Activated T-helper 9 cell treated with anti-CD3 and anti-CD28 coated beads, Interleukin-2, amount 50 U/mL, for 16 hours (primary cell): ENCODE results near the gene MUSTN1.

Source experiments
- DNase-seq: peaks from one replicate; pipeline ENCODE4 v3.0.0-alpha.2; 2020; ENCODE audit warnings: low read depth

Gene MUSTN1

GRCh38 chr3:52801839-52802238 is 33.0 kb downstream of the MUSTN1 start:
- DNase-seq, result no peak

GRCh38 chr3:52800079-52800478 is 34.7 kb downstream of the MUSTN1 start:
- DNase-seq, result no peak

DNA sequence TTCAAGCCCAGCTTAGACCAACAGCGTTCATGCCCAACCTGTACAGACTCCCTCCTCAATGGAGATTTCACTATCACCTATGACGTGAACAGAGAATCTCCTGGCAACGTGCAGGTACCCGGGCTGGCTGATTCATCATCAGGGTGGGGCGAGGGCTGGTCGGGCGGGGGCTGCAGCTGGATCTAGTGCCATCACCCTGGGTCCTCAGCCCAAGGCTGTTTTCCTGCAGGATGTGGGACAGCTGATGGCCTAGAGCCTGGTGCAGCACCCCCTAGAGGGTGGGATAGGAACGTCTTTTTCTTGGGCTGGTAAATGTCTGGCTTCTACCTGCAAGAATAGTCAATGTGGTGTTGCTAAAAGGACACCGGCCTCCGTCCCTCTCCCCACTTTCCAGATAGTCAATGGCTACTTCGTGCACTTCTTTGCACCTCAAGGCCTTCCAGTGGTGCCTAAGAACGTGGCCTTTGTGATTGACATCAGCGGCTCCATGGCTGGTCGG is 35.8 kb downstream of the MUSTN1 start:
- DNase-seq, result no peak

DNA sequence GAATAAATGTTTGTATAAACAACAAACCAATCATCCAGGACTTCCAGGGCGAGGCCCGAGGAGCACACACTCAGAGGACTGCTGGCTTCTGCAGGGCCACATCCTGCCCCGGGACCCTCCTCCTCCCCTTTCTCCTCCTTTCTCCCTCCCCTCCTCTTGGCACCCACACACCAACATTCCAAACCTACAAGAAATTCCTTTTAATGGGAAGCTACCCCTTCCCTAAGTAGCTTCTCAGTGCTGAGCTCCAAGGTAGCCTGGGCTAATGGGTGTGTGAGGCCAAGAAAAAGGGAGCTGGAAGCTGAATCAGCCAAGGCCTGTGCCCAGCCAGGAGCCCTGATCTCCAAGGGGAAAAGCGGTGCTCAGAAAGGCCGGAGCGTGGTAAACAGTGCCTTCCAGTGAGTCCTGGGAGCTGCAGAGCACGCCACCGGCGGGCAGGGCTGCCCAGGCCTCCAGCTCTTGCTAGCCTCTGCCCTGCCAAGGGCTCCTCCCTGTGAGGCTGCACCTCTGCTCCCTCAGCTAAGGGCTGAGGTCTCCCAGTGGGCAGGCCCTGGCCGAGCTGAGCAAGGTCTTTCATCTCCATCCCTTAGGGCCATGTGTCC is 36.3 kb downstream of the MUSTN1 start:
- DNase-seq, result no peak

DNA sequence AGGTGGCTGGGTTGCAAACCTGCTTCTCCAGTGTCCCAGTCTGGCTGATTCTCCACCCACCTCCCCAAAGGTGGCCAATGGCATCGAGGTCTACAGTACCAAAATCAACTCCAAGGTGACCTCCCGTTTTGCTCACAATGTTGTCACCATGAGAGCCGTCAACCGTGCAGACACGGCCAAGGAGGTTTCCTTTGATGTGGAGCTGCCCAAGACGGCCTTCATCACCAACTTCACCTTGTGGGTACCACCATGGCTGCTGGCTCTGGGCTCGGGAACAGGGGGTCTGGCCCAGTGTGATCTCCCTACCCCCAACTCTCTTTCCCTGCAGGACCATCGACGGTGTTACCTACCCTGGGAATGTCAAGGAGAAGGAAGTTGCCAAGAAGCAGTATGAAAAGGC is 38.4 kb downstream of the MUSTN1 start:
- DNase-seq, result no peak

- DNase-seq, result no peak
Measured at GRCh38 chr3:52795298-52795900, 39.4 kb downstream of the MUSTN1 start.

- DNase-seq, result no peak
Measured at GRCh38 chr3:52794612-52795099, 40.2 kb downstream of the MUSTN1 start, which contains the start of gene ITIH3. Gene ITIH3, plus strand, starts transcription at chr3:52794796. Its CDS starts 8 bp downstream, at chr3:52794804.

- DNase-seq, result no peak
Measured at GRCh38 chr3:52793702-52794611, 40.9 kb downstream of the MUSTN1 start.

DNA sequence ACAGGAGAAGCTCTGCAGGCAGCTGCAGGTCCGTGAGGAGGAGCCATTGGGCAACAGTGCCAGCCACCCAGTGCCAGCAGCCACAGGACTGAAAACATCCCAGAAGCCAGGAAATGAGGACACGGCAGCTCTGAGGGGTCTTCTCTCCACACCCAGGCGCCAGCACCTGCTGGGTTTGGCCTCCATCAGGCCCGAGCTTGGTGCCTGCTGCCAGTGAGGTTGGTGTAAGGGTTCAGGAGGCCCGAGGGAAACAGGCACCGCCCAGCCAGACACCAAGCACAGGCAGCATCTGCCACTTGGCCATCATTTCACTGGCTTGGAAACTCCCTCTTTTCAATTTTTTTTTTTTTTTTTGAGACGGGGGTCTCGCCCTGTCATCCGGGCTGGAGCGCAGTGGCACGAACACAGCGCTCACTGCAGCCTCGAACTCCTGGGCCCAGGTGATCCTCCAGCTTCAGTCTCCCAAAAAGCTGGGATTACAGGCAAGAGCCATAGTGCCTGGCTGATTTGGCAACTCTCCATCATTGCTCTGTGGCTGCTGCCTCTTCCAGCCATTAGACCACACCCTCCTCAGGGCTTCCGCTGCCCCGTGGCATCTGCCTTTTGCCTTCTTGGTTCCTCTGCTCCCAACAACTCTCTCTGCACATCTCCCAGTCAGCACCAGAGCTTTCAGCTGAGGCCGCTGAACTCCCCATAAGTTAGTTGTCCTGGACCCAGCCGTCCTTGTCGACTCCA is 41.7 kb downstream of the MUSTN1 start:
- DNase-seq, result no peak

DNA sequence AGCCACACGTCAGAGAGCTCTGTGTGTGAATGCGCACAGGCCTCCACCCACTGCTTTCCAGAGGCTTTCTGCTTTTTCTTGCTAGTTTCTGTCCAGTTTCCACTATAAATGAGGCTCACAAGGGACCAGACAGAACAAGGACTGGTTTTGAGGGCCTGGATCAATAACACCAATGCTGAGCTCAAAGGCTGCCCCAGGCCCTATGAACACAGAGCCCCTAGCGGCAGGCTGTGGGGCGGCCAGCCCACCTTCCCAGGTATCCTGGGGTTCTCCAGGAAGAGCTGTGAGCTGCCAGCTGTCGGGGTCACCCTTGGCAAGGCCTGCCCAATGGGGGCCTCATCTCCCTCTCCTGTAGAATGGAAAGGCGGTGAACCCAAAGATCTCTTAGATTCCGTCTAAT is 42.4 kb downstream of the MUSTN1 start:
- DNase-seq, result no peak

- DNase-seq, result no peak
Measured at GRCh38 chr3:52791928-52792327, 42.9 kb downstream of the MUSTN1 start.

- no peak for DNase-seq
Measured at GRCh38 chr3:52791366-52791765, 43.5 kb downstream of the MUSTN1 start.

DNA sequence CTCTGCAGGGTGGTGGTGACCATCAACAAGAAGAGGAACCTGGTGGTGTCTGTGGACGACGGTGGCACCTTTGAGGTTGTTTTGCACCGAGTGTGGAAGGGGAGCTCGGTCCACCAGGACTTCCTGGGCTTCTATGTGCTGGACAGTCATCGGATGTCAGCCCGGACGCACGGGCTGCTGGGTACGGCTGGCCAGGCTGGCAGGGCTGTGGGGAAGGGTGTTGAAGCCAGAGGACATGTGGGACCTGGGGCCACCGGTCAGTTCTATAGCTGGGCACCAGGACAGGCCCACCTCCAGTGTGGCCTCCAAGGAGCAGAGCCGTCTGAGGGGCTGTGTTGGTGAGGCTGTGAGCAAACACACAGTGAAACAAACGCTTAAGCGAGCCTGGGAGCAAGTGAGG is 44.1 kb downstream of the MUSTN1 start:
- no peak for DNase-seq

GRCh38 chr3:52790337-52790736 is 44.5 kb downstream of the MUSTN1 start:
- DNase-seq, result no peak

DNA sequence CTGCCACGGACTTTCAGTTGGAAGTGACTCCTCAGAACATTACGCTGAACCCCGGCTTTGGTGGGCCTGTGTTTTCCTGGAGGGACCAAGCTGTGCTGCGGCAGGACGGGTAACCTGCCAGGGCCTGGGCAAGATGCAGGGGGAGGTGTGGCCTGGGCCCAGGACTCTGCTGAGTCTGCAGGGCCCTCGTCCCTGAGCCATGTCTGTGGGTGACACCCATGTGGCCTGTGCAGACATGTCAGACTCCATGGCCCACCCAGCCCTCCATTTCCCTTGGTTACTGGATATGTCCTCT is 45.1 kb downstream of the MUSTN1 start:
- no peak for DNase-seq

- no peak for DNase-seq
Measured at GRCh38 chr3:52788890-52789745, 45.7 kb downstream of the MUSTN1 start.

DNA sequence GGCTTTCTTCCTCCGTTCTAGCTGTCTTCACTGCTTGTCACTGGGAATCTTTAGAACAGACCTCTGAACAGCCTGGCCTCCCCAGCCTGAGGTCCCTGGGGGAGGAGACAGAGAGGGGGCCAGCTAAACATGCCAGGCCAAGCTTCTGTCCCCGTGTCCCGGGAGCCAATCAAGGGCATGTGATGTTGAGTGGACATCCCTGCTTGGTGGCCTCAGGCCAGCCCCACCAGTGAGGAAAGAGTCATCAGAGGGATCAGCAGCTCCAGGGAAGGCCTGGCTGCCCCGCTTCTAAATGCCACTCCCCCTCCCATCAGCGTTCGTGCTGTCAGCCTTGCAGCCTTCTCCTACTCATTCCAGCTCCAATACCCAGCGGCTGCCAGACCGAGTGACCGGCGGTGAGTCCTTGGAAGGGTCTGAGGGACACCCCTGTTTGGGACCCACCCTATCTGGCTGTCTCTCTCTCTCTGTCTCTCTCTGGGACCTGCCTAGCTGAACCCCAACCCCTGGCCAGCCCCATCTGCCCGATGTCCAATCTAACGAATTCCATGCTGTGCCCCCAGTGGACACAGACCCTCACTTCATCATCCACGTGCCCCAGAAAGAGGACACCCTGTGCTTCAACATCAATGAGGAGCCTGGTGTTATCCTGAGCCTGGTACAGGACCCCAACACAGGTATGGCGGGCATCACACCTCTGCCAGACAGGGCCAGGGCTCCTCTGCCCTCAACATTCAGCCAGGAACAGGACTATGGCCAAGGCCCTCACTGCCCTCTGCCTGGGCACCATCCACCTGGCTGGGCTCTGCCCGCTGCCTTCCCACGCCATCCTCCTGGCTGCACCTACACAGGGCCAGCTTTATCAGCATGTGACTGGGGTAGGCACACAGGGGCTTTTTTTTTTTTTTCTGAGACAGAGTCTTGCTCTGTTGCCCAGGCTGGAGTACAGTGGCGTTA is 46.9 kb downstream of the MUSTN1 start:
- no peak for DNase-seq

DNA sequence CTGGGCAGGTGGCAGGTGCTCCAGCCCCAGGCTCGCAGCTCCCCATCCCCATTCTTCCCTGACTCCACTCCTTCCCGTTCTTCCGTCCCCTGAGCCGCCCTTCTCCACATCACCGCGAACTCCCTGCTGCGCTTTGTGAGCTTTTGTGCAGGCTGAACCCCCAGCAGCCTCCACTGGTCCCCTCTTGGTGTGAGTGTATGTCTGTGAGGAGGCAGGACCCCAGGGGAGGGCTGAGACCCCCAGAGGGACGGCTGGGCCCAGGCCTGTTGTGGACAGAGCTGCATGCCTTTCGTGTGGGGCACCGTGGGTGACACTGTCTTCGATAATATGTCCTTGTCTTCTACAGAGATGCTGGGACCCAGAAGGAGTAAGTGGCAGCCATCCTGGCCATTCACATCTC is 47.6 kb downstream of the MUSTN1 start:
- DNase-seq, result no peak

DNA sequence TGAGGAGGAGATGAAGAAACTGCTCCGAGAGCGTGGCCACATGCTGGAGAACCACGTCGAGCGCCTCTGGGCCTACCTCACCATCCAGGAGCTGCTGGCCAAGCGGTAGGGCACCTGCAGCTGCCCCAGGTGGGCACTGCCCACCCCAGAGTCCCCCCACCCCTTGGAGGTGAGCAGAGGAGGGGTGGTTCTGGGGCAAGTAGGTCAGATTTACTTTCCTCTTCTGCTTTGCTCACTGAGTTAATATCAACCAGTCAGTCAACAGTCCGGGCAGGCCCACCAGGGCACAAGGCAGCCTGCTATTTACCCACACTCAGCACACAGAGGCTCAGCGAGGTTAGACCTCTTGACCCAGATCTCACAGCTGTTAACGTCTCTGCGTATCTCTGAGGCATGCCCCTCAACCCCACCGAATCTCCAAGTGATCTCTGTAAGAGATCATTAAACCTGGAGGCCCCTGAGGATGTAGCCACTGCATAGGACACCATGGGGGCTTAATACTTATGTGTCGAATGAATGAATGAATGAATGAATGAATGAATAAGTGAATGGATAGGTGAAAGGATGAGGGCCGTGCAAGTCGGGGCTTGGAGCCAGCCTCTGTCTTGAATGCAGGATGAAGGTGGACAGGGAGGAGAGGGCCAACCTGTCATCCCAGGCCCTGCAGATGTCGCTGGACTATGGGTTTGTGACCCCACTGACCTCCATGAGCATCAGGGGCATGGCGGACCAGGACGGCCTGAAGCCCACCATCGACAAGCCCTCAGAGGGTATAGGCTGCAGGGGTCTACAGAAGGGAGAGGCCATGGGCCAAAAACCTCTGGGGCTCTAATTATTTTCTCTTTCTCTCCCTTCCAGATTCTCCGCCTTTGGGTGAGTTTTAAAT is 48.2 kb downstream of the MUSTN1 start:
- no peak for DNase-seq
